Sigmoid colon (tissue), 7 donors: ENCODE data around the gene ADRB1. TPM values are rescaled to one million over a fixed set of nuclear protein-coding genes. Genes with fewer than 3 reads are reported as not detected.

Source experiments
- DNase-seq: peaks from one replicate; pipeline ENCODE4 v3.0.0-alpha.2; 2019
- H3K27ac ChIP-seq, 4 donors: fragments of 200-600 bp; sonication (generic); one replicate each; pipeline ENCODE4 v1.5.1; 2016 to 2019; ENCODE audit warnings: mild to moderate bottlenecking in 1 of 4
- H3K27me3 ChIP-seq, 3 donors: fragments of 200-600 bp; sonication (generic); one replicate each; pipeline ENCODE4 v1.5.1; 2019; ENCODE audit warnings: mild to moderate bottlenecking in 1 of 3
- H3K36me3 ChIP-seq, 4 donors: fragments of 200-600 bp; sonication (generic); one replicate each; pipeline ENCODE4 v1.5.1; 2016 to 2019
- H3K4me1 ChIP-seq, 4 donors: fragments of 200-600 bp; sonication (generic); one replicate each; pipeline ENCODE4 v1.5.1; 2017 to 2019
- H3K4me3 ChIP-seq, 4 donors: fragments of 200-600 bp; sonication (generic); one replicate each; pipeline ENCODE4 v1.5.1; 2017 to 2019; ENCODE audit warnings: mild to moderate bottlenecking in 2 of 4, moderate library complexity in 1 of 4
- H3K9me3 ChIP-seq, 4 donors: fragments of 200-600 bp in 3 of 4; sonication (generic) in 3 of 4; one replicate each; pipeline versions ENCODE4 v1.5.1 to v1.6.1; 2013 to 2019
- EP300 ChIP-seq, 4 donors: sonication (generic); formaldehyde crosslinking; IDR thresholded peaks; one replicate each; pipeline ENCODE4 v1.6.1; 2017; ENCODE audit warnings: antibody characterized with exemption in 4 of 4
- POLR2A ChIP-seq, 2 donors: fragments of 450-650 bp; IDR thresholded peaks; one replicate each; pipeline ENCODE4 v1.6.1; 2016; ENCODE audit warnings: antibody characterized with exemption in 2 of 2, mild to moderate bottlenecking in 2 of 2, moderate library complexity in 2 of 2
- POLR2AphosphoS5 ChIP-seq, 4 donors: sonication (generic); formaldehyde crosslinking; IDR thresholded peaks; one replicate each; pipeline ENCODE4 v1.6.1; 2017; ENCODE audit warnings: antibody characterized with exemption in 4 of 4
- WGBS, 2 donors: extraction: QIAGEN DNeasy Blood & Tissue Kit; methylation state at CpG; one replicate each; pipeline ENCODE4 v1.1.7; 2013; 5-methylcytosine and 5-hydroxymethylcytosine counted together
- intact Hi-C: fragments of 100-400 bp; cut with DNase I; formaldehyde crosslinking; loops from one replicate; pipeline ENCODE4 v1.15.1; 2023
- polyA plus RNA-seq, 3 donors: library from polyadenylated mRNA; stranded (reverse); fragments of 200-250 nt; gene quantifications; one replicate each; pipeline ENCODE4 v1.2.3, GENCODE V29; 2013
- total RNA-seq, 4 donors: library from RNA; depleted of rRNA; stranded (reverse); fragments of >200 nt; gene quantifications; one replicate each; pipeline ENCODE4 v1.1.0, GENCODE V29; 2016
- TF ChIP-seq, protein P1 (sequence below), 4 experiments: fragments of 450-650 bp in 3 of 4; fragments of 200-600 bp in 1 of 4; IDR thresholded peaks; one replicate each; pipeline ENCODE4 v1.5.1; 2016 to 2019; ENCODE audit warnings: antibody characterized with exemption in 4 of 4, mild to moderate bottlenecking in 3 of 4, moderate library complexity in 2 of 4
- donor health status: healthy with polysubstance abuse.
- donor health status: Bipolar disorder and iron deficiency.
- donor health status: healthy.

The ADRB1 gene
- total and polyA plus RNA-seq, 7 donors, result 0.23 to 34.5 (median 1.4) TPM

GRCh38 chr10:114010316-114010715 lies 33.4 kb upstream of the ADRB1 start:
- H3K4me1 ChIP-seq, result no peaks in the 10 kb centered on the region
- H3K4me3 ChIP-seq, result no peak overlapping the region
- intact Hi-C loops, result no loop called here
- H3K27ac ChIP-seq, result no peak overlapping the region
- no peaks in the 10 kb centered on the region for H3K27me3 ChIP-seq
- TF ChIP-seq, protein P1, sequence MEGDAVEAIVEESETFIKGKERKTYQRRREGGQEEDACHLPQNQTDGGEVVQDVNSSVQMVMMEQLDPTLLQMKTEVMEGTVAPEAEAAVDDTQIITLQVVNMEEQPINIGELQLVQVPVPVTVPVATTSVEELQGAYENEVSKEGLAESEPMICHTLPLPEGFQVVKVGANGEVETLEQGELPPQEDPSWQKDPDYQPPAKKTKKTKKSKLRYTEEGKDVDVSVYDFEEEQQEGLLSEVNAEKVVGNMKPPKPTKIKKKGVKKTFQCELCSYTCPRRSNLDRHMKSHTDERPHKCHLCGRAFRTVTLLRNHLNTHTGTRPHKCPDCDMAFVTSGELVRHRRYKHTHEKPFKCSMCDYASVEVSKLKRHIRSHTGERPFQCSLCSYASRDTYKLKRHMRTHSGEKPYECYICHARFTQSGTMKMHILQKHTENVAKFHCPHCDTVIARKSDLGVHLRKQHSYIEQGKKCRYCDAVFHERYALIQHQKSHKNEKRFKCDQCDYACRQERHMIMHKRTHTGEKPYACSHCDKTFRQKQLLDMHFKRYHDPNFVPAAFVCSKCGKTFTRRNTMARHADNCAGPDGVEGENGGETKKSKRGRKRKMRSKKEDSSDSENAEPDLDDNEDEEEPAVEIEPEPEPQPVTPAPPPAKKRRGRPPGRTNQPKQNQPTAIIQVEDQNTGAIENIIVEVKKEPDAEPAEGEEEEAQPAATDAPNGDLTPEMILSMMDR (IDR thresholded peaks at IDR 0.05), result no peak
- TF ChIP-seq EP300 (IDR thresholded peaks at IDR 0.05), result no peak
- TF ChIP-seq POLR2A (IDR thresholded peaks at IDR 0.05), result no peak
- no peak for TF ChIP-seq POLR2AphosphoS5 (IDR thresholded peaks at IDR 0.05)
- WGBS, 2 donors, result 75 to 80% methylated on average over 2 of the region's 2 CpGs
- DNase-seq, result no peak
- no peaks in the 10 kb centered on the region for H3K9me3 ChIP-seq
- H3K36me3 ChIP-seq, result no peaks in the 10 kb centered on the region

DNA sequence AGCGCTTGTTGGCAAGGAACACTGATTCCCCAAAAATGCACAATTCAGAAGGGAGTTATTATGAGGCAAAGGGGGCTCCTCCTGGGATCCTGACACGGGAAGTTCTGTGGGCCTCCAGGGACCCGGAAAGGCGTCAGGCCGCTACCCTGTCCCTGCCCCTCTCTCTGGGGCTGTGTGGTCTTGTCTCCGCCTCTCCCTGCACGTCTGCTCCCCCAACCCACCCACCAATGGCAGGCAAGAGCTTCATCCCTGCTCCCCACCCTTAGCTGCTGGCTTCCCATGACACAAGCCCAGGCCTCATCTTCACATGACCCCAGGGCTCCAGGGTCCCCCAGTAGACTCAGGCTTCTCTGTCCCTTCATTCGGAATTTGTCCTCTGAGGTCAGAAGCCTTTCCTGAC lies 31.0 kb upstream of the ADRB1 start:
- Histone ChIP-seq H3K27ac (no peak overlapping the region), H3K4me3 (no peak overlapping the region), H3K4me1 (no peaks in the 10 kb centered on the region), H3K36me3 (no peaks in the 10 kb centered on the region), H3K9me3 (no peaks in the 10 kb centered on the region), H3K27me3 (no peaks in the 10 kb centered on the region)
- TF ChIP-seq, protein P1 (IDR thresholded peaks at IDR 0.05), result no peak
- TF ChIP-seq POLR2A (IDR thresholded peaks at IDR 0.05) (no peak), EP300 (IDR thresholded peaks at IDR 0.05) (no peak), POLR2AphosphoS5 (IDR thresholded peaks at IDR 0.05) (no peak)
- no peak for DNase-seq
- intact Hi-C loops, result no loop called here
- 91 to 95% methylated on average over 8 of the region's 8 CpGs for WGBS, 2 donors

DNA sequence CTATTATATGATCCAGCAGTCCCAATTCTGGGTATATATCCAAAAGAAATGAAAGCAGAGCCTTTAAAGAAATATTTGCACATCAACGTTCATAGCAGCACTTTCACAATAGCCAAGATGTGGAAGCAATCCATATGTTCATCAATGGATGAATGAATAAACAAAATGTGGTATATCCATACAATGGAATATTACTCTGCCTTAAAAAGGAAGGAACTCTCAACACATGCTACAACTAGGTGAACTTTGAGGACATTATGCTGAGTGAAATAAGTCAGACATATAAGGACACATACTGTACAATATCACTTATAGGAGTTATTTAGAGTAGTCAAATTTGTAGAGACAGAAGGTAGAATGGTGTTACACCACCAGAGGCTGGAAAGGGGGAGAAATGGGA lies 28.0 kb upstream of the ADRB1 start:
- Histone ChIP-seq H3K4me1 (no peaks in the 10 kb centered on the region), H3K4me3 (no peak overlapping the region), H3K9me3 (no peaks in the 10 kb centered on the region), H3K27me3 (no peaks in the 10 kb centered on the region), H3K36me3 (no peaks in the 10 kb centered on the region), H3K27ac (no peak overlapping the region)
- WGBS, 2 donors, result 0 to 78% methylated on average over 1 of the region's 1 CpG
- no peak for TF ChIP-seq POLR2A (IDR thresholded peaks at IDR 0.05)
- no peak for TF ChIP-seq EP300 (IDR thresholded peaks at IDR 0.05)
- TF ChIP-seq, protein P1 (IDR thresholded peaks at IDR 0.05), result no peak
- TF ChIP-seq POLR2AphosphoS5 (IDR thresholded peaks at IDR 0.05), result no peak
- intact Hi-C loops, result no loop called here
- DNase-seq, result no peak

DNA sequence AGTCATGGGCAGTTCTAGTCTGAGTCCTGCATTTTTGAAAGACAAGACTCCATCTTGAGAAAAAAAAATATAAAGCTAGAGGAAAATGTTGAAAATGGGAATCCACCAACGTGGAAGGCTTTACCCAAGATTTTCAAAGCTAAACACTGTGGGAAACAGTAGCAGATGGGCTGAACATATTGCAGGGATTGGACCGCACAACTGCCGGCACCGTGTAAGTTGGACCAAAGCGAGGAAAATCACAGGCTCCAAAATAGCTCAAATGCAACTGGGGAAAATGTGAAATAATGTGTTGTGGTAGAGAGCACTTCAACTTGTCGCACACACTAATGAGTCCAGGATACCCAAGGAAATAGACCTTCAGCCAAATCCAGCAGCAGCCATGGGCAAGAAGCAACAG lies 26.4 kb upstream of the ADRB1 start:
- WGBS, 2 donors, result 77 to 94% methylated on average over 6 of the region's 6 CpGs
- Histone ChIP-seq H3K4me1 (peaks cover 0 to 2% (median under 1%) of the 10 kb centered on the region in 4 donors), H3K9me3 (no peaks in the 10 kb centered on the region), H3K27ac (no peak overlapping the region), H3K27me3 (no peaks in the 10 kb centered on the region), H3K4me3 (no peak overlapping the region), H3K36me3 (no peaks in the 10 kb centered on the region)
- no peak for TF ChIP-seq POLR2A (IDR thresholded peaks at IDR 0.05)
- no peak for TF ChIP-seq EP300 (IDR thresholded peaks at IDR 0.05)
- intact Hi-C loops, result no loop called here
- no peak for DNase-seq

DNA sequence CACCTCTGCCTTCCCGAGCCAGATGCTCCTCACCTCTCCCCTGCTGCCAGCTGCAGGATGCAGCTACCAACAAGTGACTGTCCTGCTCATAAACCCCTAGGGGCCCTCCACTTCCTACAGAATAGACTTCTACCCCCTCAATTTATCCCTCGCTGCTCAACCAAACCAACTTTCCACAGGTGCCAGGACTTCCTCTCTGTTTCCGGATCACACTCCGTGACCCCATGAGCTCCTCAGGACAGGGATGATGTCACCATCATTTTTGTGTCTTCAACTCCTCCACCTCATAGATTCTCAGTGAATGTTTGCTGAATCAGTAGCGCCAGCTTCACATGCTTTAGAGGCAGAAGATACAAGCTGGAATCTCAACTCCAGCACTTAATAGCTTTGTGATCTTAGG lies 25.8 kb upstream of the ADRB1 start:
- no peak overlapping the region for H3K27ac ChIP-seq
- intact Hi-C loops, result no loop called here
- WGBS, 2 donors, result 51 to 60% methylated on average over 5 of the region's 5 CpGs
- no peaks in the 10 kb centered on the region for H3K9me3 ChIP-seq
- TF ChIP-seq POLR2AphosphoS5 (IDR thresholded peaks at IDR 0.05) (no peak), POLR2A (IDR thresholded peaks at IDR 0.05) (no peak), EP300 (IDR thresholded peaks at IDR 0.05) (no peak)
- TF ChIP-seq, protein P1 (IDR thresholded peaks at IDR 0.05), result no peak
- H3K4me3 ChIP-seq, result no peak overlapping the region
- no peaks in the 10 kb centered on the region for H3K27me3 ChIP-seq
- no peaks in the 10 kb centered on the region for H3K36me3 ChIP-seq
- H3K4me1 ChIP-seq, result peaks cover 0 to 7% (median 3%) of the 10 kb centered on the region in 4 donors
- DNase-seq, result no peak
